Measurements from ENCODE around the gene EML4.

Gene EML4

GRCh38 chr2:42238644-42239288 is 69.6 kb downstream of the EML4 start:
- no peak for DNase-seq (ENCODE audit: low spot score)
- TF ChIP-seq CTCF (IDR thresholded peaks at IDR 0.05; ENCODE audit: borderline replicate concordance, control extremely low read depth, extremely low read depth, insufficient read depth, missing control alignments), result peak; percentile 29
- in situ Hi-C loops (cut with MboI; ENCODE audit: low sequenced_read_pairs, unreplicated experiment), result loop anchor here (5.0 to 25.0 kb wide), 2 partner anchors 141 to 376 kb away; no protein-coding TSS in a partner anchor

- in situ Hi-C loops (cut with MboI; ENCODE audit: low sequenced_read_pairs, unreplicated experiment), result loop anchor here (5.0 to 25.0 kb wide), 2 partner anchors 142 to 377 kb away; no protein-coding TSS in a partner anchor
- no peak for TF ChIP-seq CTCF (IDR thresholded peaks at IDR 0.05; ENCODE audit: borderline replicate concordance, control extremely low read depth, extremely low read depth, insufficient read depth, missing control alignments)
- DNase-seq (ENCODE audit: low spot score), result no peak
Measured at GRCh38 chr2:42239289-42239661, 70.1 kb downstream of the EML4 start.

- no peak for TF ChIP-seq CTCF (IDR thresholded peaks at IDR 0.05; ENCODE audit: borderline replicate concordance, control extremely low read depth, extremely low read depth, insufficient read depth, missing control alignments)
- in situ Hi-C loops (cut with MboI; ENCODE audit: low sequenced_read_pairs, unreplicated experiment), result loop anchor here (5.0 to 25.0 kb wide), 2 partner anchors 143 to 378 kb away; no protein-coding TSS in a partner anchor
- no peak for DNase-seq (ENCODE audit: low spot score)
Measured at GRCh38 chr2:42239811-42240210, 70.7 kb downstream of the EML4 start.

- no peak for TF ChIP-seq CTCF (IDR thresholded peaks at IDR 0.05; ENCODE audit: borderline replicate concordance, control extremely low read depth, extremely low read depth, insufficient read depth, missing control alignments)
- in situ Hi-C loops (cut with MboI; ENCODE audit: low sequenced_read_pairs, unreplicated experiment), result loop anchor here (25.0 kb wide), 1 partner anchor 379 kb away; no protein-coding TSS in a partner anchor
- no peak for DNase-seq (ENCODE audit: low spot score)
Measured at GRCh38 chr2:42241517-42241916, 72.4 kb downstream of the EML4 start.

- no peak for DNase-seq (ENCODE audit: low spot score)
- TF ChIP-seq CTCF (IDR thresholded peaks at IDR 0.05; ENCODE audit: borderline replicate concordance, control extremely low read depth, extremely low read depth, insufficient read depth, missing control alignments), result no peak
- in situ Hi-C loops (cut with MboI; ENCODE audit: low sequenced_read_pairs, unreplicated experiment), result loop anchor here (25.0 kb wide), 1 partner anchor 381 kb away; no protein-coding TSS in a partner anchor
Measured at GRCh38 chr2:42243297-42243696, 74.1 kb downstream of the EML4 start.

- in situ Hi-C loops (cut with MboI; ENCODE audit: low sequenced_read_pairs, unreplicated experiment), result loop anchor here (25.0 kb wide), 1 partner anchor 382 kb away; no protein-coding TSS in a partner anchor
- TF ChIP-seq CTCF (IDR thresholded peaks at IDR 0.05; ENCODE audit: borderline replicate concordance, control extremely low read depth, extremely low read depth, insufficient read depth, missing control alignments), result no peak
- DNase-seq (ENCODE audit: low spot score), result no peak
Measured at GRCh38 chr2:42244520-42244919, 75.4 kb downstream of the EML4 start.

Data from GM13976 (cell line).